C4-2B (cell line): ENCODE results near the gene ADARB2.

ENCODE experiments used
- H3K27ac ChIP-seq: fragments of 450-650 bp; 2 replicates; pipeline ENCODE4 v1.5.1; 2017
- CTCF ChIP-seq: fragments of 450-650 bp; conservative IDR thresholded peaks from 2 replicates; pipeline ENCODE4 v1.5.1; 2017; ENCODE audit warnings: mild to moderate bottlenecking
- ZFX ChIP-seq: fragments of 450-650 bp; IDR thresholded peaks from 2 replicates; pipeline ENCODE4 v1.6.1; 2017

Gene ADARB2

GRCh38 chr10:1522237-1522636, 215.1 kb downstream of the ADARB2 start:
- no peak overlapping the region for H3K27ac ChIP-seq
- TF ChIP-seq CTCF, result no peak
- TF ChIP-seq ZFX, result no peak

- TF ChIP-seq CTCF, result no peak
- TF ChIP-seq ZFX, result no peak
- H3K27ac ChIP-seq, result no peak overlapping the region
Observed at GRCh38 chr10:1521741-1522140, 215.6 kb downstream of the ADARB2 start.

- TF ChIP-seq CTCF, result no peak
- TF ChIP-seq ZFX, result no peak
- no peak overlapping the region for H3K27ac ChIP-seq
Observed at GRCh38 chr10:1520909-1521565, 216.3 kb downstream of the ADARB2 start.

- no peak overlapping the region for H3K27ac ChIP-seq
- TF ChIP-seq ZFX, result no peak
Observed at GRCh38 chr10:1519391-1519790, 217.9 kb downstream of the ADARB2 start.

- no peak for TF ChIP-seq ZFX
- TF ChIP-seq CTCF, result no peak
- no peak overlapping the region for H3K27ac ChIP-seq
Observed at GRCh38 chr10:1517684-1518083, 219.6 kb downstream of the ADARB2 start.

GRCh38 chr10:1516492-1517165, 220.7 kb downstream of the ADARB2 start:
- H3K27ac ChIP-seq, result no peak overlapping the region
- TF ChIP-seq CTCF, result no peak
- TF ChIP-seq ZFX, result no peak

- TF ChIP-seq ZFX (no peak), CTCF (no peak)
- no peak overlapping the region for H3K27ac ChIP-seq
Observed at GRCh38 chr10:1515780-1516491, 221.4 kb downstream of the ADARB2 start.
